ENCODE data around the gene SYT9. TPM values are rescaled to one million over a fixed set of nuclear protein-coding genes. Genes with fewer than 3 reads are reported as not detected.

Gene SYT9
- total and polyA plus RNA-seq, 9 of the 15 experiments (the other 6 are each of a cell fraction or from before 2014, with no cell fraction given) = 0.01 TPM; not detected in 8

DNA sequence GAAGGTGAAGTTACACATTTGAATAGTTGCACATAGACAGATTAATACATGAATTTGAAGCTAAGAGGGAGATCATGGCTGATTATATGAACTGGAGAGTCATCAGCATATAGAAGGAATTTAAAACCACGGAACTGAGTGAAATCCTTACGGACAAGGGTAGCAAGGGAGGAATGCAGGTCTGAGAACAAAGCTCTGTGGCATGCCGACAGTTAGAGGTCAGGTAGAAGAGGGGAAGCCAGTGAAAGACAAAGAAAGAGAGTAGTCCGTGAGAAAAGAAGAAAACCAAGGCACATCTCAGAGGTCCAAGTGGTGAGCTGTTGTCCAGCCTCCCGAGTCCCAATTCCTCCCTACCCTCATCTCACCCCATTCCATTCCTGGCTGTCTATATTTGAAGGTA, 11.8 kb upstream of the SYT9 start:
- 1% methylated on average over 5 of the region's 5 CpGs for WGBS (ENCODE audit: insufficient coverage, low coverage, missing lambda C conversion rate)
- H3K4me1 ChIP-seq (replicated peaks in 1 of 2; ENCODE audit: control insufficient read depth in 2 of 2, insufficient read depth in 2 of 2, low read length in 2 of 2) = no peaks in the 10 kb centered on the region
- H3K36me3 ChIP-seq (ENCODE audit: control insufficient read depth, insufficient read depth, low read length) = no peaks in the 10 kb centered on the region
- H3K4me2 ChIP-seq (ENCODE audit: insufficient read depth, low read length) = no peak overlapping the region
- no peaks in the 10 kb centered on the region for H3K9me1 ChIP-seq (ENCODE audit: control insufficient read depth, insufficient read depth, low read length)
- no peaks in the 10 kb centered on the region for H3K9me3 ChIP-seq (replicated peaks; ENCODE audit: control insufficient read depth, insufficient read depth, low read depth, low read length)
- H3K27me3 ChIP-seq (ENCODE audit: control insufficient read depth in 2 of 2, insufficient read depth in 2 of 2, low read length in 2 of 2) = no peaks in the 10 kb centered on the region
- H4K20me1 ChIP-seq (replicated peaks; ENCODE audit: control insufficient read depth, insufficient read depth, low read length) = no peaks in the 10 kb centered on the region
- BruUV-seq (replicated peaks) = no TSS peak
- ChIA-PET CTCF (ENCODE audit: low intra/inter-chr PET ratio) (no interaction called here), POLR2A (interaction anchor here (0.7 kb wide), 1 partner anchor 22 kb away, joined by 3 read pairs; no protein-coding TSS in a partner anchor)
- no peak overlapping the region for H3K4me3 ChIP-seq
- DNase-seq (ENCODE audit: extremely low read depth in 1 of 4, low spot score in 3 of 4) = no peak
- no peaks in the 10 kb centered on the region for H3K79me2 ChIP-seq (ENCODE audit: control insufficient read depth, insufficient read depth, low read length)
- H3K9ac ChIP-seq (ENCODE audit: insufficient read depth in 1 of 2, low read depth in 2 of 2, low read length in 2 of 2) = no peak overlapping the region
- intact Hi-C loops (cut with micrococcal nuclease) = no loop called here
- no peak for TF ChIP-seq ZNF589 (CRISPR knock-in tag; IDR thresholded peaks at IDR 0.05; ENCODE audit: low read depth)
- TF ChIP-seq MCM7 (IDR thresholded peaks at IDR 0.05) = no peak
- TF ChIP-seq TEAD2 (tag; IDR thresholded peaks at IDR 0.05) = no peak
- no peak for TF ChIP-seq XRCC3 (IDR thresholded peaks at IDR 0.05)
- no peak for TF ChIP-seq MCM2 (IDR thresholded peaks at IDR 0.05; ENCODE audit: low read depth)
- no peak for TF ChIP-seq ZNF232 (CRISPR knock-in tag; IDR thresholded peaks at IDR 0.05)
- no peak for TF ChIP-seq ZNF778 (CRISPR knock-in tag; IDR thresholded peaks at IDR 0.05)
- TF ChIP-seq CCAR2 (IDR thresholded peaks at IDR 0.05; ENCODE audit: low read depth, low read length) = no peak
- no peak for TF ChIP-seq SAP30 (IDR thresholded peaks at IDR 0.05; ENCODE audit: borderline replicate concordance, insufficient read depth, low read depth, low read length, poor library complexity, severe bottlenecking)
- TF ChIP-seq ZNF764 (CRISPR knock-in tag; IDR thresholded peaks at IDR 0.05; ENCODE audit: low read depth) = no peak
- no peak for TF ChIP-seq CBX8 (IDR thresholded peaks at IDR 0.05; ENCODE audit: borderline replicate concordance, extremely low read depth, low read depth, low read length, poor library complexity, severe bottlenecking)
- TF ChIP-seq NUFIP1 (IDR thresholded peaks at IDR 0.05; ENCODE audit: partially characterized antibody) = no peak
- in situ Hi-C loops (cut with MboI) = no loop called here
- FAIRE-seq = no peak
- H2AFZ ChIP-seq (ENCODE audit: low read depth, low read length) = no peak overlapping the region
- ATAC-seq = no peak
- H3K27ac ChIP-seq (ENCODE audit: extremely low read depth, low read depth, low read length) = no peak overlapping the region
